Breast epithelium (tissue), 4 donors: ENCODE data around the gene PKNOX2. TPM values are rescaled to one million over a fixed set of nuclear protein-coding genes. Genes with fewer than 3 reads are reported as not detected.

ENCODE experiments used
- DNase-seq, 2 donors: peaks; one replicate each; pipeline ENCODE4 v3.0.0-alpha.2; 2019; ENCODE audit warnings: low spot score in 2 of 2
- H3K27ac ChIP-seq, 2 donors: fragments of 200-600 bp; sonication (generic) in 1 of 2; one replicate each; pipeline ENCODE4 v1.5.1; 2016 to 2019; ENCODE audit warnings: mild to moderate bottlenecking in 1 of 2
- H3K27me3 ChIP-seq, 2 donors: fragments of 200-600 bp; sonication (generic) in 1 of 2; one replicate each; pipeline versions ENCODE4 v1.5.1 to v1.6.0; 2017 to 2019; ENCODE audit warnings: control low read depth in 1 of 2, mild to moderate bottlenecking in 1 of 2
- H3K36me3 ChIP-seq: fragments of 200-600 bp; one replicate; pipeline ENCODE4 v1.5.1; 2019
- H3K4me1 ChIP-seq, 2 donors: fragments of 200-600 bp; sonication (generic); one replicate each; pipeline ENCODE4 v1.5.1; 2016 to 2019; ENCODE audit warnings: control low read depth in 1 of 2
- H3K4me3 ChIP-seq, 3 donors: fragments of 200-600 bp; sonication (generic); 1 replicate in 2 of 3; 2 replicates in 1 of 3; pipeline ENCODE4 v1.5.1; 2016 to 2019; ENCODE audit warnings: mild to moderate bottlenecking in 3 of 3, moderate library complexity in 2 of 3
- H3K9me3 ChIP-seq, 2 donors: fragments of 200-600 bp; sonication (generic) in 1 of 2; one replicate each; pipeline ENCODE4 v1.5.1; 2016 to 2019; ENCODE audit warnings: control low read depth in 1 of 2
- CTCF ChIP-seq, 3 donors: fragments of 450-650 bp; IDR thresholded peaks; one replicate each; pipeline ENCODE4 v1.5.1; 2016 to 2017; ENCODE audit warnings: antibody characterized with exemption in 3 of 3, mild to moderate bottlenecking in 3 of 3, moderate library complexity in 3 of 3
- POLR2A ChIP-seq: fragments of 450-650 bp; IDR thresholded peaks from one replicate; pipeline ENCODE4 v1.6.1; 2016; ENCODE audit warnings: antibody characterized with exemption, mild to moderate bottlenecking, moderate library complexity
- POLR2AphosphoS5 ChIP-seq, 3 donors: sonication (generic); formaldehyde crosslinking; IDR thresholded peaks; one replicate each; pipeline ENCODE4 v1.6.1; 2017; ENCODE audit warnings: antibody characterized with exemption in 3 of 3
- intact Hi-C: fragments of 100-400 bp; cut with DNase I; formaldehyde crosslinking; loops from one replicate; pipeline ENCODE4 v1.15.1; 2023; ENCODE audit warnings: low total_unique reads
- total RNA-seq, 3 donors: library from RNA; depleted of rRNA; stranded (reverse); fragments of >200 nt; gene quantifications; one replicate each; pipeline ENCODE4 v1.1.0, GENCODE V29; 2016

Gene PKNOX2
- total RNA-seq, 3 donors from 2014 or later, result 0.32 to 1.0 (median 0.66) TPM

GRCh38 chr11:125286486-125286885 lies 121.9 kb downstream of the PKNOX2 start:
- intact Hi-C loops, result no loop called here
- peaks cover 0 to 4% of the 10 kb centered on the region in 2 donors for H3K27me3 ChIP-seq

GRCh38 chr11:125287491-125288210 lies 123.1 kb downstream of the PKNOX2 start:
- Histone ChIP-seq H3K36me3 (no peaks in the 10 kb centered on the region), H3K4me3 (no peak overlapping the region), H3K27me3 (peaks cover 0 to 4% of the 10 kb centered on the region in 2 donors), H3K27ac (no peak overlapping the region), H3K4me1 (no peaks in the 10 kb centered on the region), H3K9me3 (no peaks in the 10 kb centered on the region)
- TF ChIP-seq POLR2AphosphoS5 (IDR thresholded peaks at IDR 0.05) (no peak), POLR2A (no peak), CTCF (IDR thresholded peaks at IDR 0.05) (no peak)
- DNase-seq, result no peak
- intact Hi-C loops, result no loop called here

More at GRCh38 chr11:125286486-125286885, 121.9 kb downstream of the PKNOX2 start:
- Histone ChIP-seq H3K9me3 (no peaks in the 10 kb centered on the region), H3K4me3 (no peak overlapping the region), H3K36me3 (no peaks in the 10 kb centered on the region), H3K27ac (no peak overlapping the region), H3K4me1 (no peaks in the 10 kb centered on the region)
- DNase-seq, result no peak
- TF ChIP-seq POLR2A (no peak), CTCF (IDR thresholded peaks at IDR 0.05) (no peak), POLR2AphosphoS5 (IDR thresholded peaks at IDR 0.05) (no peak)

- Histone ChIP-seq H3K36me3 (no peaks in the 10 kb centered on the region), H3K27me3 (peaks cover 0 to 4% of the 10 kb centered on the region in 2 donors), H3K9me3 (no peaks in the 10 kb centered on the region), H3K4me1 (no peaks in the 10 kb centered on the region), H3K27ac (no peak overlapping the region), H3K4me3 (no peak overlapping the region)
- no peak for DNase-seq
- TF ChIP-seq CTCF (IDR thresholded peaks at IDR 0.05), result no peak
- TF ChIP-seq POLR2AphosphoS5 (IDR thresholded peaks at IDR 0.05), result no peak
- TF ChIP-seq POLR2A, result no peak
- intact Hi-C loops, result no loop called here
These were observed 125.0 kb downstream of the PKNOX2 start for GRCh38 chr11:125289419-125290098.

- no peaks in the 10 kb centered on the region for H3K36me3 ChIP-seq
- H3K4me3 ChIP-seq, result no peak overlapping the region
- peaks cover 0 to 4% of the 10 kb centered on the region in 2 donors for H3K27me3 ChIP-seq
- intact Hi-C loops, result no loop called here
- no peak for TF ChIP-seq POLR2AphosphoS5 (IDR thresholded peaks at IDR 0.05)
- no peak for TF ChIP-seq POLR2A
- TF ChIP-seq CTCF (IDR thresholded peaks at IDR 0.05), result no peak
- H3K4me1 ChIP-seq, result no peaks in the 10 kb centered on the region
- no peaks in the 10 kb centered on the region for H3K9me3 ChIP-seq
- H3K27ac ChIP-seq, result no peak overlapping the region
- DNase-seq, result no peak
These were observed 125.7 kb downstream of the PKNOX2 start for GRCh38 chr11:125290263-125290662.

GRCh38 chr11:125292100-125292499 lies 127.5 kb downstream of the PKNOX2 start:
- no peak for TF ChIP-seq CTCF (IDR thresholded peaks at IDR 0.05)
- TF ChIP-seq POLR2AphosphoS5 (IDR thresholded peaks at IDR 0.05), result no peak
- no peak for TF ChIP-seq POLR2A
- intact Hi-C loops, result no loop called here
- Histone ChIP-seq H3K36me3 (no peaks in the 10 kb centered on the region), H3K27me3 (peaks cover 0 to 4% of the 10 kb centered on the region in 2 donors), H3K4me1 (no peaks in the 10 kb centered on the region), H3K4me3 (no peak overlapping the region), H3K27ac (no peak overlapping the region), H3K9me3 (no peaks in the 10 kb centered on the region)
- DNase-seq, result no peak
